GM19238 (cell line): ENCODE results near the gene SEMA3A.

Experiments
- DNase-seq: peaks from one replicate; pipeline ENCODE4 v3.0.0; 2011; ENCODE audit warnings: low spot score; ENCODE audit not compliant: insufficient read length

Gene SEMA3A

GRCh38 chr7:84111842-84112241 is 82.7 kb downstream of the SEMA3A start:
- no peak for DNase-seq

GRCh38 chr7:84110400-84110799 is 84.2 kb downstream of the SEMA3A start:
- no peak for DNase-seq

GRCh38 chr7:84108787-84109186 is 85.8 kb downstream of the SEMA3A start:
- no peak for DNase-seq

- no peak for DNase-seq
These were observed 86.5 kb downstream of the SEMA3A start for GRCh38 chr7:84108119-84108518.

GRCh38 chr7:84107259-84107658 is 87.3 kb downstream of the SEMA3A start:
- DNase-seq = no peak

GRCh38 chr7:84106291-84106690 is 88.3 kb downstream of the SEMA3A start:
- DNase-seq = no peak

- DNase-seq = no peak
These were observed 89.0 kb downstream of the SEMA3A start for GRCh38 chr7:84105586-84105985.

- DNase-seq = no peak
These were observed 89.8 kb downstream of the SEMA3A start for GRCh38 chr7:84104826-84105225.

GRCh38 chr7:84102213-84102612 is 92.4 kb downstream of the SEMA3A start:
- DNase-seq = no peak

- DNase-seq = no peak
These were observed 93.7 kb downstream of the SEMA3A start for GRCh38 chr7:84100866-84101265.

GRCh38 chr7:84095971-84096370 is 98.6 kb downstream of the SEMA3A start:
- DNase-seq = no peak

GRCh38 chr7:84092207-84092606 is 102.4 kb downstream of the SEMA3A start:
- no peak for DNase-seq

GRCh38 chr7:84091318-84091717 is 103.3 kb downstream of the SEMA3A start:
- no peak for DNase-seq

GRCh38 chr7:84088802-84089201 is 105.8 kb downstream of the SEMA3A start:
- no peak for DNase-seq

GRCh38 chr7:84085998-84086397 is 108.6 kb downstream of the SEMA3A start:
- DNase-seq = no peak

GRCh38 chr7:84085147-84085546 is 109.4 kb downstream of the SEMA3A start:
- no peak for DNase-seq

- no peak for DNase-seq
These were observed 110.7 kb downstream of the SEMA3A start for GRCh38 chr7:84083846-84084245.

GRCh38 chr7:84081973-84082522 is 112.5 kb downstream of the SEMA3A start:
- DNase-seq = no peak

- no peak for DNase-seq
These were observed 117.3 kb downstream of the SEMA3A start for GRCh38 chr7:84077336-84077735.

- no peak for DNase-seq
These were observed 118.4 kb downstream of the SEMA3A start for GRCh38 chr7:84076219-84076618.

GRCh38 chr7:84073186-84073875 is 121.3 kb downstream of the SEMA3A start:
- no peak for DNase-seq

- no peak for DNase-seq
These were observed 123.8 kb downstream of the SEMA3A start for GRCh38 chr7:84070770-84071169.

- DNase-seq = no peak
These were observed 124.5 kb downstream of the SEMA3A start for GRCh38 chr7:84069999-84070500.
